GM19099 (cell line): ENCODE data around the gene NEURL4.

ENCODE experiments used
- POLR2A ChIP-seq: IDR thresholded peaks from 3 replicates; pipeline ENCODE4 v1.6.1; 2011; ENCODE audit warnings: low read depth; ENCODE audit not compliant: insufficient read length; ENCODE audit errors: extremely low read depth

NEURL4 gene

GRCh38 chr17:7328840-7329373, at the start of gene NEURL4:
Gene NEURL4 (minus strand): TSS chr17:7329335. CDS start chr17:7329312, 23 bp downstream.
- peak; percentile 22 for TF ChIP-seq POLR2A

GRCh38 chr17:7374353-7374752, 45.2 kb upstream of the NEURL4 start:
- no peak for TF ChIP-seq POLR2A

GRCh38 chr17:7370853-7371252, 41.7 kb upstream of the NEURL4 start:
- no peak for TF ChIP-seq POLR2A

- TF ChIP-seq POLR2A, result no peak
These were observed 40.7 kb upstream of the NEURL4 start for GRCh38 chr17:7369825-7370224.

- no peak for TF ChIP-seq POLR2A
These were observed 38.9 kb upstream of the NEURL4 start for GRCh38 chr17:7367918-7368598.

- TF ChIP-seq POLR2A, result no peak
These were observed 37.9 kb upstream of the NEURL4 start for GRCh38 chr17:7367083-7367482.

- TF ChIP-seq POLR2A, result no peak
These were observed 34.2 kb upstream of the NEURL4 start for GRCh38 chr17:7363311-7363710.

GRCh38 chr17:7361906-7362305, 32.8 kb upstream of the NEURL4 start:
- TF ChIP-seq POLR2A, result no peak

GRCh38 chr17:7357381-7357780, 28.2 kb upstream of the NEURL4 start:
- no peak for TF ChIP-seq POLR2A

- TF ChIP-seq POLR2A, result no peak
These were observed 27.6 kb upstream of the NEURL4 start for GRCh38 chr17:7356756-7357155.

- no peak for TF ChIP-seq POLR2A
These were observed 27.0 kb upstream of the NEURL4 start for GRCh38 chr17:7356072-7356549.

- no peak for TF ChIP-seq POLR2A
These were observed 26.4 kb upstream of the NEURL4 start for GRCh38 chr17:7355573-7355972.

GRCh38 chr17:7355053-7355452, 25.9 kb upstream of the NEURL4 start, which contains the start of gene TMEM95:
Gene TMEM95 (plus strand): TSS chr17:7355156. CDS start chr17:7355205, 49 bp downstream.
- no peak for TF ChIP-seq POLR2A

- TF ChIP-seq POLR2A, result no peak
These were observed 25.2 kb upstream of the NEURL4 start for GRCh38 chr17:7354262-7354843.

GRCh38 chr17:7352910-7353635, 23.9 kb upstream of the NEURL4 start:
- no peak for TF ChIP-seq POLR2A
